H1 (cell line): ENCODE data around the gene BAHD1. TPM values are rescaled to one million over a fixed set of nuclear protein-coding genes. Genes with fewer than 3 reads are reported as not detected.
A peak's percentile ranks its signal among the peaks of the same experiment; 100 is the strongest.

Experiments used
- CTCF ChIA-PET: fragments of 300-600 bp; sonication (Branson Sonifier 250); formaldehyde crosslinking; loops from one replicate; lab custom pipeline; 2021; ENCODE audit not compliant: partially characterized antibody; lab: Charles Lee
- POLR2A ChIA-PET: fragments of 300-600 bp; sonication (Branson Sonifier 250); formaldehyde crosslinking; loops from one replicate; lab custom pipeline; 2021; ENCODE audit warnings: inconsistent platforms; ENCODE audit not compliant: partially characterized antibody; lab: Charles Lee
- DNase-seq, 2 experiments: peaks; one replicate each; pipeline versions ENCODE4 v3.0.0 to v3.0.0-alpha.2; 2010 to 2022; ENCODE audit warnings: low spot score in 2 of 2, low read depth in 1 of 2, mixed read lengths in 1 of 2
- FAIRE-seq: peaks from 2 replicates; lab custom pipeline; 2011; peaks lifted over from hg19 to GRCh38; lab: Jason Lieb, UNC
- H2AFZ ChIP-seq: 2 replicates; pipeline ENCODE4 v1.8.1; 2012; ENCODE audit warnings: low read length, inconsistent platforms
- H2AK5ac ChIP-seq: 2 replicates; pipeline ENCODE4 v1.6.1; 2013; ENCODE audit warnings: low read depth, low read length
- H2BK120ac ChIP-seq: replicated peaks from 2 replicates; pipeline ENCODE3; 2013; ENCODE audit warnings: low read depth, low read length, inconsistent platforms
- H2BK12ac ChIP-seq: 2 replicates; pipeline ENCODE4 v1.6.1; 2013; ENCODE audit warnings: low read depth, low read length
- H2BK15ac ChIP-seq: 2 replicates; pipeline ENCODE4 v1.6.1; 2013; ENCODE audit warnings: low read length
- H2BK20ac ChIP-seq: 2 replicates; pipeline ENCODE4 v1.6.1; 2013; ENCODE audit warnings: low read length
- H2BK5ac ChIP-seq: 2 replicates; pipeline ENCODE4 v1.6.1; 2013; ENCODE audit warnings: low read depth, low read length
- H3K14ac ChIP-seq: 2 replicates; pipeline ENCODE4 v1.6.1; 2013; ENCODE audit warnings: inconsistent platforms; ENCODE audit not compliant: insufficient read length
- H3K18ac ChIP-seq: 2 replicates; pipeline ENCODE4 v1.6.1; 2013; ENCODE audit warnings: low read length; ENCODE audit errors: extremely low read depth
- H3K23ac ChIP-seq: 2 replicates; pipeline ENCODE4 v1.6.1; 2013; ENCODE audit warnings: inconsistent platforms; ENCODE audit not compliant: insufficient read length
- H3K23me2 ChIP-seq: 2 replicates; pipeline ENCODE4 v1.6.1; 2013; ENCODE audit warnings: low read depth, low read length
- H3K27ac ChIP-seq: 2 replicates; pipeline ENCODE4 v1.6.1; 2011; ENCODE audit warnings: low read depth, low read length, inconsistent platforms
- H3K27me3 ChIP-seq, 4 experiments: replicated peaks in 1 of 4; 1 replicate in 1 of 4; 2 replicates in 3 of 4; pipeline versions ENCODE4 v1.6.1 to v1.8.1; 2011 to 2013; ENCODE audit warnings: low read length in 3 of 4, mild to moderate bottlenecking in 3 of 4, inconsistent platforms in 2 of 4, mixed read lengths in 2 of 4, moderate library complexity in 1 of 4; ENCODE audit not compliant: control insufficient read depth in 3 of 4, insufficient read depth in 3 of 4; ENCODE audit errors: extremely low read depth in 1 of 4
- H3K36me3 ChIP-seq, 4 experiments: 2 replicates each; pipeline versions ENCODE4 v1.6.1 to v1.8.1; 2011 to 2013; ENCODE audit warnings: mild to moderate bottlenecking in 4 of 4, low read length in 3 of 4, moderate library complexity in 2 of 4, control low read depth in 1 of 4, inconsistent platforms in 1 of 4; ENCODE audit not compliant: insufficient read depth in 4 of 4, control insufficient read depth in 2 of 4
- H3K4ac ChIP-seq: replicated peaks from 2 replicates; pipeline ENCODE3; 2013; ENCODE audit warnings: low read length, low read depth, mixed read lengths, inconsistent platforms; ENCODE audit not compliant: insufficient read length
- H3K4me1 ChIP-seq, 4 experiments: replicated peaks in 1 of 4; 1 replicate in 1 of 4; 2 replicates in 3 of 4; pipeline versions ENCODE4 v1.6.1 to v1.8.1; 2011 to 2013; ENCODE audit warnings: low read length in 3 of 4, inconsistent platforms in 2 of 4, mixed read lengths in 1 of 4; ENCODE audit not compliant: insufficient read depth in 4 of 4, control insufficient read depth in 3 of 4
- H3K4me2 ChIP-seq, 2 experiments: 2 replicates each; pipeline versions ENCODE4 v1.6.1 to v1.8.1; 2011 to 2013; ENCODE audit warnings: low read depth in 2 of 2, low read length in 2 of 2, control low read depth in 1 of 2, inconsistent platforms in 1 of 2, mild to moderate bottlenecking in 1 of 2; ENCODE audit not compliant: insufficient read depth in 1 of 2
- H3K4me3 ChIP-seq, 4 experiments: fragments of 200-600, 300-600 bp in 1 of 4; sonication (generic), shearing (Covaris generic), sonication (Bioruptor Twin) in 1 of 4; 2 replicates each; pipeline versions ENCODE4 v1.5.1 to v1.8.1; 2011 to 2016; ENCODE audit warnings: low read length in 4 of 4, low read depth in 3 of 4, control low read depth in 2 of 4, inconsistent platforms in 2 of 4, mild to moderate bottlenecking in 2 of 4, mixed read lengths in 1 of 4, moderate library complexity in 1 of 4; ENCODE audit not compliant: insufficient read depth in 2 of 4; ENCODE audit errors: extremely low read depth in 1 of 4
- H3K56ac ChIP-seq: replicated peaks from 2 replicates; pipeline ENCODE3; 2013; ENCODE audit warnings: low read depth, mild to moderate bottlenecking, mixed read lengths, low read length, inconsistent platforms; ENCODE audit not compliant: insufficient read length
- H3K79me1 ChIP-seq: 2 replicates; pipeline ENCODE4 v1.6.1; 2013; ENCODE audit warnings: low read depth, low read length, control low read depth
- H3K79me2 ChIP-seq, 2 experiments: 2 replicates each; pipeline versions ENCODE4 v1.6.1 to v1.8.1; 2012 to 2013; ENCODE audit warnings: low read length in 2 of 2, mild to moderate bottlenecking in 2 of 2, inconsistent platforms in 1 of 2; ENCODE audit not compliant: insufficient read depth in 2 of 2, control insufficient read depth in 1 of 2
- H3K9ac ChIP-seq, 4 experiments: replicated peaks in 1 of 4; 1 replicate in 1 of 4; 2 replicates in 3 of 4; pipeline versions ENCODE4 v1.6.1 to v1.8.1; 2011 to 2013; ENCODE audit warnings: low read depth in 3 of 4, low read length in 3 of 4, control low read depth in 2 of 4, mild to moderate bottlenecking in 2 of 4, moderate library complexity in 2 of 4, inconsistent platforms in 1 of 4; ENCODE audit errors: extremely low read depth in 1 of 4
- H3K9me3 ChIP-seq, 2 experiments: 2 replicates each; pipeline versions ENCODE4 v1.6.1 to v1.8.1; 2012 to 2013; ENCODE audit warnings: mild to moderate bottlenecking in 2 of 2, moderate library complexity in 2 of 2, control low read depth in 1 of 2, inconsistent platforms in 1 of 2, low read depth in 1 of 2, low read length in 1 of 2, mixed read lengths in 1 of 2; ENCODE audit not compliant: insufficient read depth in 2 of 2
- H4K20me1 ChIP-seq, 2 experiments: replicated peaks in 1 of 2; 2 replicates each; pipeline versions ENCODE3 to v1.8.1; 2011 to 2013; ENCODE audit warnings: inconsistent platforms in 2 of 2, low read length in 2 of 2, mild to moderate bottlenecking in 1 of 2; ENCODE audit not compliant: insufficient read depth in 2 of 2, control insufficient read depth in 1 of 2
- H4K5ac ChIP-seq: 2 replicates; pipeline ENCODE4 v1.6.1; 2013; ENCODE audit warnings: low read length, low read depth, mixed read lengths, inconsistent platforms; ENCODE audit not compliant: insufficient read length
- H4K8ac ChIP-seq: 2 replicates; pipeline ENCODE4 v1.8.0; 2013; ENCODE audit warnings: mild to moderate bottlenecking, moderate library complexity, low read length, inconsistent platforms; ENCODE audit not compliant: insufficient read depth; ENCODE audit errors: extremely low read depth
- H4K91ac ChIP-seq: replicated peaks from 2 replicates; pipeline ENCODE3; 2013; ENCODE audit warnings: low read length, mixed read lengths, inconsistent platforms; ENCODE audit not compliant: insufficient read length
- BCL11A ChIP-seq, 2 experiments: IDR thresholded peaks; one replicate each; pipeline ENCODE4 v1.6.1; 2011; ENCODE audit warnings: low read depth in 2 of 2, low read length in 2 of 2, mild to moderate bottlenecking in 2 of 2
- BRCA1 ChIP-seq: IDR thresholded peaks from 2 replicates; pipeline ENCODE4 v1.6.1; 2012; ENCODE audit warnings: low read depth, low read length, improper control_type of control experiment
- POLR2A ChIP-seq, 2 experiments: IDR thresholded peaks; 1 replicate in 1 of 2; 2 replicates in 1 of 2; pipeline ENCODE4 v1.6.1; 2011; ENCODE audit warnings: low read depth in 2 of 2, low read length in 2 of 2, mild to moderate bottlenecking in 2 of 2; ENCODE audit errors: control extremely low read depth in 1 of 2
- RNF2 ChIP-seq: fragments of 200-900, 300-1000 bp; sonication (generic); IDR thresholded peaks from 2 replicates; pipeline ENCODE4 v1.7.1; 2016; ENCODE audit warnings: borderline replicate concordance, low read depth, mild to moderate bottlenecking, antibody characterized with exemption, low read length; ENCODE audit not compliant: poor library complexity, severe bottlenecking; ENCODE audit errors: missing control alignments
- WGBS, 2 experiments: shearing (Covaris generic) in 1 of 2; methylation state at CpG; one replicate each; pipeline versions ENCODE4 v1.1.6 to v1.1.7; 2013 to 2015; ENCODE audit warnings: low lambda C conversion rate in 2 of 2, mixed read lengths in 2 of 2, inconsistent platforms in 1 of 2, low coverage in 1 of 2, missing lambda C conversion rate in 1 of 2; ENCODE audit not compliant: insufficient replicate concordance in 2 of 2, insufficient coverage in 1 of 2, insufficient read length in 1 of 2; ENCODE audit errors: extremely low coverage in 1 of 2, missing lambda C conversion rate in 1 of 2; 5-methylcytosine and 5-hydroxymethylcytosine counted together
- polyA plus RNA-seq, 7 experiments: library from polyadenylated mRNA; depleted of rRNA in 3 of 7; stranded (reverse) in 5 of 7; unstranded in 2 of 7; fragments of >200 nt in 5 of 7; fragments of 200-250 nt in 2 of 7; gene quantifications; 1 replicate in 5 of 7; 2 replicates in 1 of 7; 4 replicates in 1 of 7; pipeline versions ENCODE4 v1.2.1 to v1.2.3, GENCODE V29; 2011 to 2013; ENCODE audit warnings: missing spikeins in 2 of 7, mixed read lengths in 2 of 7
- total RNA-seq: library from RNA; stranded (reverse); fragmentation: NEBNext Ultra II Directional; extraction: Animal tissue kit (Norgen Biotek cat#: 25700); gene quantifications from 2 replicates; pipeline ENCODE4 v1.2.1, GENCODE V29; 2021

The BAHD1 gene
- total and polyA plus RNA-seq, 2 of the 8 experiments (the other 6 are each of a cell fraction or from before 2014, with no cell fraction given): 15.0 to 38.9 TPM

- peaks cover 0 to 6% (median 3%) of the 10 kb centered on the region in 4 experiments; a peak in 4 of 7 replicates for H3K4me1 ChIP-seq
- no peak overlapping the region; a peak in 1 of 8 replicates for H3K4me3 ChIP-seq
- H4K8ac ChIP-seq: no peak overlapping the region
- no peak overlapping the region for H2BK15ac ChIP-seq
- peaks cover 0 to 2% (median 0%) of the 10 kb centered on the region in 4 experiments; a peak in 1 of 7 replicates for H3K27me3 ChIP-seq
- H2BK5ac ChIP-seq: no peak overlapping the region
- CTCF ChIA-PET: interaction anchor here (0.8 to 16.2 kb wide), 21 partner anchors 11 to 203 kb away, joined by 3 to 184 read pairs (median 6); partner anchors contain the start of genes CCDC9B, IVD and PHGR1
- POLR2A ChIA-PET: interaction anchor here (0.7 to 8.8 kb wide), 16 partner anchors 9 to 130 kb away, joined by 3 to 77 read pairs (median 4); partner anchors contain the start of genes BAHD1, DISP2 and IVD
- H2BK20ac ChIP-seq: no peak overlapping the region
- no peak overlapping the region for H3K14ac ChIP-seq
- H3K23ac ChIP-seq: no peak overlapping the region
- no peak overlapping the region for H3K4ac ChIP-seq
- no peak overlapping the region for H2BK12ac ChIP-seq
- H3K56ac ChIP-seq: no peak overlapping the region
- DNase-seq (no peak), FAIRE-seq (no peak)
- no peak overlapping the region for H2AK5ac ChIP-seq
- WGBS, 2 experiments: 79% methylated on average over 3 of the region's 3 CpGs; no CpG with 5 or more reads in 1 of the 2 experiments
- H3K79me1 ChIP-seq: no peaks in the 10 kb centered on the region
- H3K4me2 ChIP-seq: no peak overlapping the region
- H4K5ac ChIP-seq: no peak overlapping the region
- H3K9me3 ChIP-seq: no peaks in the 10 kb centered on the region
- peaks cover 0 to 7% of the 10 kb centered on the region in 2 experiments for H4K20me1 ChIP-seq
- no peak overlapping the region for H2BK120ac ChIP-seq
- H3K18ac ChIP-seq: no peak overlapping the region
- no peak overlapping the region for H2AFZ ChIP-seq
- no peak overlapping the region for H3K27ac ChIP-seq
- H4K91ac ChIP-seq: no peak overlapping the region
- no peaks in the 10 kb centered on the region for H3K23me2 ChIP-seq
- no peak for TF ChIP-seq BCL11A (IDR thresholded peaks at IDR 0.05; ENCODE audit: low read depth in 2 of 2, low read length in 2 of 2)
- no peak for TF ChIP-seq BRCA1
- TF ChIP-seq RNF2: no peak
- 0 out of 3 replicates have a peak, but pooled peaks of 1 of the 2 experiments have one; percentile 1 for TF ChIP-seq POLR2A (IDR thresholded peaks at IDR 0.05; ENCODE audit: control extremely low read depth in 1 of 2, low read depth in 2 of 2, low read length in 2 of 2)
- no peak overlapping the region for H3K9ac ChIP-seq
- peaks cover 4 to 23% (median 10%) of the 10 kb centered on the region in 4 experiments for H3K36me3 ChIP-seq
- no peaks in the 10 kb centered on the region for H3K79me2 ChIP-seq
These were observed 20.0 kb upstream of the BAHD1 start for GRCh38 chr15:40420793-40421192.
